Measurements from ENCODE around the gene GPR17.

The GPR17 gene

DNA sequence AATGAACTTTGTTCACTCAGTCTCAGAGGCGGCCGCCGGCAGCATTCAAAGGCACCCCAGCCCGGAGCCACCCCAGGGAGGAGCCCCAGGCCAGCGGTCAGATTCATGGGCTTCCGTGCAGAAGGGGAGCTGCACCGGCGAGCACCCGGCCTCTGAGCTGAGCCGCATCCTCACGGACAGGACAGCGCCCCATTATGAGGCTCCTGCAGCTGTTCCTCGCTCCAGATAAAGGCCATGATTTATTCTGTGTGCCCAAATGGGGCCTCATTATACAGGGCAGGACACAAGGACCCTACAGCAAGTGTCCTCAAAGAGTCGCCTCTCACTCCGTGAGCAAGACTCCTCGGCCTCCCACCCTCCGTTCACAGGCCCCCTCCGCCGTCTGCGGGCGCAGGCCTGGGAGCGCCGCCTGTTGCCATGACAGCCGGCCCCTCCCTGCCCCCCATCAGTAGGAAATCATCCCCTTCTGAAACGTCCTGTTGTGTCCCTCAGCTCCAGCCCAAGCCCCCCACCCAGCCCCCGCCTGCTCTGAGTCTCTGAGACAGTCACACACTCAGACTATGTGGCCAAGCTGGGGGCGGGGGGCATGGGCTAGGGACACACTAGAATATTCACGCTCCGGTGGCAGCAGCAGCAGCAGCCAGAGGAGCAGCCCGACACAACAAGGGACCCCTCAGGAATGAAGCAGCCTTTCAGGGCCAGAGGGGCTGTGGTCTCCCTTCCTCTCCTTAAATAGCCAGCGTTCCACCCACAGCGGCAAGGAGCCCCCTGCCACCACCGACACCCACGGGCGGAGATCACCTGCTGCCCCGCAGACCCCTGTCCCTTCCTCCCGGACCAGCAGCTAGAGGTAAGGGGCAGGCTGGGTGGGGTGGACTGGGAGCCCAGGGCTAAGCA lies at the start of gene GPR17:
GPR17 (plus strand) TSS at position 759 of the 897 bp plus-strand sequence. CDS start 4,583 bp downstream, outside the sequence.
- DNase-seq = no peak

GRCh38 chr2:127596311-127597045 lies 49.5 kb upstream of the GPR17 start:
- no peak for DNase-seq

DNA sequence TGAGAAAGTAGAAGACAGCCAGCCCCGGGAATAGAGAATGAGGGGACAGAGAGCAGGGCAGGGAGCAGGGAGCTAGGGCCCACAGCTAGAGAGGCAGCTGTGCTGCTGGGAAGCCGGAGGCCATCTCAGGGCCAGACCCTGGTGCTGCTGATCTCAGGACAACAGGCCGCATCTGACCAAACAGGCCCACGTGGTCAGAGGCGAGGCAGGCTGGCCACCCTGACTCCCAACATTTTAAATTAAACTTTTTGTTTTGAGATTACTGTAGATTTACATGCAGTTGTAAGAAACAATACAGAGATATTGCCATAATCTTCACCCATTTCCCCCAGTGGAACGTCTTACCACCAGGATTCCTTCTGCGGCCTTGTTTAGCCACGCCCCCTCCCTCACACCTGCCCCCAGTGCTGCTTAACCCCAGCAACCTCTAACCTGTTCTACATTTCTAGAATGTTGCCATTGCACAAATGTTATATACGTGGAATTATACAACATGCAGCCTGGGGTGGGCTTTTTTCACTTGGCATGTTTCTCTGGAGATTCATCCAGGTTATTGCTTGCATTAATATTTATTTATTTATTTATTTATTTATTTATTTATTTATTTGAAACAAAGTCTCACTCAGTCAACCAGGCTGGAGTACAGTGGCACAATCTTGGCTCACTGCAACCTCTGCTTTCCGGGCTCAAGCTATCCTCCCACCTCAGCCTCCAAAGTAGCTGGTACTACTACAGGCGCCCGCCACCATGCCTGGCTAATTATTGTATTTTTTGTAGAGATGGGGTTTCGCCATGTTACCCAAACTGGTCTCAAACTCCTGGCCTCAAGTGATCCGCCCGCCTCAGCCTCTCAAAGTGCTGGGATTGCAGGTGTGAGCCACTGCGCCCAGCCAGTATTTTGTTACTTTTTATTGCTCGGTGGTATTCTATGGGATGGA lies 48.6 kb upstream of the GPR17 start:
- DNase-seq = no peak

DNA sequence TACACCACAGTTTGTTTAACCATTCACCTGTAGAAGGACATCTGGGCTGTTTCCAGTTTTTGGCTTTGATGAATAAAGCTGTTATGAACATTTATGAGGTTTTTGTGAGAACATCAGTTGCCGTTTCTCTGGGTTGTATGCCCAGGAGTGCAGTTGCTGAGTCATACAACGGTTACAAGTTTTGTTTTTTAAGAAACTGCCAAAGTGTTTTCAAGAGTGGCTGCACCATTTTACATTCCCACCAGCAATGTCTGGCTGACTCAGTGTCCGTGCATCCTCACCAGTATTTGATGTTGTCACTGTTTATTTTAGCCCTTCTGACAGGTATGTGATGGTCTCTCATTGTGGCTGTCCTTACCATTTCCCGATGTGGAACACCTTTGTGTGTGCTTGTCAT lies 48.0 kb upstream of the GPR17 start:
- DNase-seq = peak; percentile 27

GRCh38 chr2:127598711-127599110 lies 47.2 kb upstream of the GPR17 start:
- DNase-seq = no peak

- DNase-seq = peak; percentile 17
Observed at GRCh38 chr2:127599211-127599610, 46.7 kb upstream of the GPR17 start.

DNA sequence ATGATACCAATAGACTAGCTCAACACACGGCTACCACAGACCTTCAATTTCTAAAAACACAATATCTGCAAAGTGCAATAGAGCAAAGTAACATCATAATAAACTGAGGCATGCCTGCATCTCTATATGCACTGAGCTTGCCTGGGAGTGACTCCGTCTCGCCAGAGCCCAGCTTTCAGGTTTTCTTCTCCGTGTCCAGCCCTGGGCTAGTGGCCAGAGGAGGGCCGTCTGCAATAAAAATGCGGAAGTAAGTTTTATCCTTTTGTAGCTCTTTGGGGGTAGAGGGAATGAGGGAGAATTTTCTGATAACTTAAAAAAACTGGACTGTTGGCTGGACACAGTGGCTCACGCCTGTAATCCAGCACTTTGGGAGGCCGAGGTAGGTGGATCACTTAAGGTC lies 41.0 kb upstream of the GPR17 start:
- no peak for DNase-seq

- DNase-seq = no peak
Observed at GRCh38 chr2:127605691-127606263, 40.2 kb upstream of the GPR17 start.

DNA sequence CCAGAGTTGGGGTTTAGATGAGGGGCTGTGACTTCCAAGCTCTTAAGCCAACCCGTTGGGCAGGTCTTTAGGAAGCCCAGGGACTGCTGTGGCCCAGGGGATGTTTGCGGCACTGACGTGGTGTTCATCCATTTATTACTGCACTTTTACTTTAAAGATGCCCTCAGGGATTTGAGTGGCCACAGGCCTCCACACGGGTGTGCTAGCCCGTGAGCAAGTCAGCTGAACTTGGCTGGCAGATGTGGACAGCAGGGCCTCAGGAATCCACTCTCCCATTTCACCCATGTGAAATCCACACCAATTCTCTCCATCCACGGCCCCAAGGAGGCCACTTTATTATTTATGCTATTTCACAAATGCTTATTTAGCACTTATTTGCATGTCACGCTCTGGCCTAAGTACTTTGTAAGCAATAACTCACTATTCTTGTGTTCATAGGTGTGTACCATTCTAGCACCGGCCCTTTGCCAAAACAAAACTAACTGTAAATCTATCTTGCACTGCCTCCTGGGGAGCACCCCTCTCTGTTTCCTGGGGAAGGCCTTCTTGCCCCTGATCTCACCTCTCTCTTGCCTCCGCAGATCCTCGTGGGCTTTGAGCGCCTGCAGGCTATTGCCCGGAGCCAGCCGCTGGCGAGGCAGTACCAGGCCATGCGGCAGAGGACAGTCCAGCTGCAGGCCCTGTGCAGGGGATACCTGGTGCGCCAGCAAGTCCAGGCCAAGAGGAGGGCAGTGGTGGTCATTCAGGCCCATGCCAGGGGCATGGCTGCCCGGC lies 39.1 kb upstream of the GPR17 start:
- no peak for DNase-seq

DNA sequence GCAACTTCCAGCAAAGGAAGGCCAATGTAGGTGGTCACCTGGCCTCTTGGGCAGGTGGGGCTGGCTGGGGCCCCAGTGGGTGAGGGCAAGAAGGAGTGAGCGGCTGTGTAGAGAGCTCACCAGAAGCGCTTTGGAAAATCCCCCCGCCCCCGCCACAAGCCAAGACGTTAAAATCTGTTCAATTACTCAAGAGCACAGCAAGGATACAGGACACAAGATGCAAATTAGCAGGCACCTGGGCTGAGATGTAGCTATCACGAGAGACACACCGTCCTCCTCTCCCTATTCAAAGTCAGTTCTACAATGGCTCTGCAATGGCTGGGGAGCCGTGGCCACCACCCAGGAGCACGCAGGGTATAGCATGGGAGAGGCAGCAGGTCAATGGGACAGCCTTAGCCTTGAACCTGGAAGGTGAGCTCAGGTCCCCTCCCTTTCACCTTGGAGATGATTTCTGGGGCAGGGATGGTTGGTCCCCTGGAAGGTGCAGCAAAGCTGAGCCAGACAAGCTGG lies 38.5 kb upstream of the GPR17 start:
- DNase-seq = no peak

DNA sequence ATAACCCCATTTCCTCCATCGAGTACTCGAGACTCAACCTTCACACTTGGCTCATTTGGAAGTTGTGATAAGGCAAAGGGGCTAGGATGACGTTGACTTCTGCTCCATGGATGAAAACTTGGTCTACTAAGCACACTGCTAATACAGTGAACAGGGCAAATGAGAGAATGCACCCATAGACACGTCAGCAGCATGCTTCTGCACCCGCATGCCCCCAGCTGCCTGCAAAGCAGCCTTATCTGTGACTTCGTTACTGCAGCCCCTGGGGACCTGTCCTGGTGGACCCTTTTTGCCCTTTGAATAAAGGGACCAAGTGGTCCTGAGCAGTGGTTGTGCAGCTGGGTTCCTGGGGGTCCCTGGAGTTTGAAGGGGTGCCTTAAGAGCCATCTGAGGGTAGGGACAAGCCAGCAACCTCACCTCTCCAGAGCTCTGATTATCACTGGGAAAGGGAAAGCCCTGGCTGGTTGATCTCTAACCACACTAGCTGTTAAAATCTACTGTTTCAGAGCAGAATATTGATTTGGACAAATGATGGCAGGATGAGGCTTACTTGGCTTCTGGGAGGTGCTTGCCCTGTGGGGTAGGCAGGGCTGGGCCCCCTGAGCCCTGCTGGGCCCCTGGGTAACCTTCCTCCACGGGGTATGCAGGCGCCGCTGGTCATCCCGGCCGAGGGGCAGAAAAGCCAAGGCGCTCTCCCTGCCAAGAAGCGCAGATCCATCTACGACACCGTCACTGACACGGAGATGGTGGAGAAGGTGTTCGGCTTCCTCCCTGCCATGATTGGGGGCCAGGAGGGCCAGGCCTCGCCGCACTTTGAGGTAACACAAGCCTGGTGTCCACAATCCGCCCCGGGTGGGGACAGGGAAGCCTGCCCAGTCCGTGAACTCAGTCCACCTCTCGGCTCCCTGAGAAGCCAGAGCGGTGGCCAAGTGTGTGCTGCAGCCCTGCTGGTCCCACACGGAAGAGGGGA lies 37.6 kb upstream of the GPR17 start:
- DNase-seq = no peak

- no peak for DNase-seq
Observed at GRCh38 chr2:127609031-127609751, 36.8 kb upstream of the GPR17 start.

DNA sequence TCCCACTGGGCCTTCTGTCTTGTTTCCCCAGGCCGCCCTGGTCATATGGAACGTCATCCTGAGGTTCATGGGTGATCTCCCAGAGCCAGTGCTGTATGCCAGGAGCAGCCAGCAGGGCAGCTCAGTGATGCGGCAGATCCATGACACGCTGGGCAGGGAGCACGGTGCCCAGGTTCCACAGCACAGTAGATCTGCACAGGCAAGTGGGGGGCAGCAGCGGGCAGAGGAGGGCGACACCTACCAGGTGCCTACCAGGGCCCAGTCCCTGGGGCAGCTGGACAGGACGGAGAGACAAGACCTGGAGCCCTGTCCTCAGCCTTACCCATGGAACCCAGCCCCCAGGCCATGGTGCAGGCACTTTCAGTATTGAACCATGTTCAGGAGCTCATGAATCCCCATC lies 36.1 kb upstream of the GPR17 start:
- no peak for DNase-seq

- DNase-seq = no peak
Observed at GRCh38 chr2:127610561-127610960, 35.4 kb upstream of the GPR17 start.

DNA sequence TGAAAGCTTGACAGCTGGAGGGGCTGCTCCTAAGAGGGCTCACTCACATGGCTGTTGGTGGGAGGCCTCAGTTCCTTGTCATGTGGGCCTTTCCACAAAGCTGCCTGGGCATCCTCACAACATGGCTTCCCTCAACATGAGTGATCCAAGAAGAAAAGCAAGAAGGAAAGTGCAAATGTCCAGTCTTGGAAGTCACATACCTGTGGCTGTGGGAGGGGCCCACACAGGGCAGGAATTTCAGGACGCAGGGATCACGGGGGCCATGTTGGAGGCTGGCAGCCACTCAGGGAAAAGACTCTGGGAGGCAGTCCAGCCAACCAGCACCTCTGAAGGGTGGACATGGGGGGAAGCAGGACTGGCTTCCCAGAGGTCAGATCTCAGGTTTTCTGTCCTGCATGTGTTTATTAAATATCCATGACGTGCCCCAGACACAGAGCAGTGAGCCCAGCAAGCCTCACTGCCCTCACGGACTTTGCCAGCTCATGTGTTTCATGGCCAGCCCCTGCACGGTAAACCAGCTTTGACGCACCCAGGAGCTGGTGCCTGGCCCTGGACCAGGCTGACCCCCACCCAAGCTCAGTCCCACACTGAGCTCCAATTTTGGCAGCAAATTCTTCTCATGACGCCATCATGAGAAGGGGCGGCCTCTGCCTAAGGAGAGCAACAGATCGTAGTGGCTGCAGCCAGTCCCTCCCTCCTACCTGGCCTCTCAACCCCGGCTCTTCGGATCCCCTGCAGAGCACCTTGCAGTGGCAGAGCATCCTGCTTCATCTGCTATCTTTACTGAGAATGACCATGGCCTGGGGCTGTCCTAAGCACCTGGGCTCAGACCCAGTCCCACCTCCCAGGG lies 34.7 kb upstream of the GPR17 start:
- DNase-seq = no peak

- no peak for DNase-seq
Observed at GRCh38 chr2:127612111-127612822, 33.7 kb upstream of the GPR17 start.

- DNase-seq = no peak
Observed at GRCh38 chr2:127614246-127614645, 31.7 kb upstream of the GPR17 start.

DNA sequence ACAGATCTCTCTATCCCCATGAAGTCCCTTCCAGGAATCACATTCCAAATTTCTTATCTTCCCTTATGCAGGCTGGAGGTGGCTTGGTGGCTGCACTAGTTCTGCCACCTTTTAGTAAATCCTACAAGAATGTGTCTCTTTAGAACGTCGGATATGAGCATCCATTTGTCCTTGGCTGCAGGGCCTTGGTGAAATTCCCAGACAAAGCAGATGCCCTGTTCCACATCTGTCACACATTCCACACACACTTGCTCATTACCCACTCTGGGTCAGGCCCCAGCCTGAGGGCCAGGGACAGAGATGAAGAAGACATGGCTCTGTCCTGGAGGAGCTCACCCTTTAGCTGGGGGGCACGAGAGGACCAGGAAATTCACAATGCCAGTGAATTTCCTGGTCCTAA lies 31.2 kb upstream of the GPR17 start:
- peak; percentile 11 for DNase-seq
